ENCODE measurements around the gene MNAT1.
"Not testable (repeated sequence)": the region's sequence is repeated elsewhere in the genome, so short reads cannot be mapped to it uniquely, and the experiment has no call there.

Gene MNAT1

DNA sequence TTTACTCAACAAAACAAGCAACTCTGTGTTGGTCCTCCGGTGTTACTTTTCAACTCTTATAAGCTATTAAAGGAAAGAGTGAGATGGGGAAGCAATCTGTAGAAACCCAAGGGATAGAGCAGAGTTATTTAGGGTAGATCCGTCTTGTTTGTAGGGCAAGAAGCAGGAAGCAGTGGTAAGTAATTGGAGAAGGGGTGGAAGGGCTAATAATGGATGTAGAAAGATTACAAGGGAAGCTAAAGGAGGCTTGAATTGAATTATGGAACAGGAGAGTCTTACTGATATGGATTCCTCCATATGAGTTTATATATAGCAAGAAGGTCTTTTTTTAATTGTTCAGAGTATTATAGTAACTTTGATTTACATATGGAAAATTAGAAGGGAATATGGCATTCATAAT, 72.7 kb downstream of the MNAT1 start:
- DNase-seq: no peak

DNA sequence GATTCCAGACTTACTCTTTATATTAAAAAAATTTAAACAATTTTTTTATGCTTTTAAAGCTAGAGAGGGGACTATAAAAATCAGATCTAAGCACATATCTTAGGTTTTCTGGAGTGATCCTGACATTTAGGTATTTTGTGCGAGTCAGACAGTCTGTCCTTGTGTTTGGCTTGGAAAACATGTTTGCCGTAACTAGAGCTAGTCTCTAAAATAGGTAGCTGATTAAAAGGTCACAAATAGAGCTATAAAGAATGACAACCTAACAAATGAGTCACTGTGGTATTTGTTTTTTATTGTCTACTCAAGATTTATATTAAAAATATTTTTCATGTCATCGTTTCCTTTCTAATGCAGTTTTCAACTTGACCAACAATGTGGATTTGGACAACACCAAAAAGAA, 73.4 kb downstream of the MNAT1 start:
- DNase-seq: no peak

DNA sequence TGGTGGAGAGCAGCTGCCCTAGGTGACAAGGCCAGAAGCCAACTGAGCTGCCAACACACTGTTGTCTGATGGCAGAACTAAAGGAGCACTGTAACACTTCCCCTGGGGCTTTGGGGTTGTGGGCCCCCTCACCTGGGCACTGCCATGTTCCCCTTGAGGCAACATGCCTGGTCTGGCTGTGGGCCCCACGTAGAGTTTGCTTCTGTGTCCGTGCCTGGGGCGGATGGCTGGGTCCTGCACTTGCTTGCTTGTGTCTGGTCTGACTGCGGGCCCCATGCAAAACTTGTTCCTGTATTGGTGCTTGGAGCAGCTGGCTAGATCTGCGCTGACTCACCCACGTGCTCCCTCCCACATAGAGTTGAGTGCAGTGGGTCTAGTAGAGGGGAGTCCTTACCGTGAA, 78.4 kb downstream of the MNAT1 start:
- no peak for DNase-seq

DNA sequence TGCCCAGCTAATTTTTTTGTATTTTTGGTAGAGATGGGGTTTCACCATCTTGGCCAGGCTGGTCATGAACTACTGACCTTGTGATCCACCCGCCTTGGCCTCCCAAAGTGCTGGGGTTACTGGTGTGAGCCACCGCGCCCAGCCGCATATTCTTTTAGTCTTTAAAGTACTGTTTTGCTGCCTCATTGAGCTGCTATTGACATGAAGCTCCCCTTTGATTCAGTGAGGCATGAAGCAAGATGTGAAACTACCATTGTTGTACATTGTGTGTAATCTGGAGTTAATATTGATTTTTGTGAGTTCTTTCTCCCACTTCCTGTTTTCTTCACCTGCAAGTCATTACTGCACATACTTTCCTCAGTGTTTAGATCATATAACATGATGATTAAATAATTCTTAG, 80.8 kb downstream of the MNAT1 start:
- no peak for DNase-seq

DNA sequence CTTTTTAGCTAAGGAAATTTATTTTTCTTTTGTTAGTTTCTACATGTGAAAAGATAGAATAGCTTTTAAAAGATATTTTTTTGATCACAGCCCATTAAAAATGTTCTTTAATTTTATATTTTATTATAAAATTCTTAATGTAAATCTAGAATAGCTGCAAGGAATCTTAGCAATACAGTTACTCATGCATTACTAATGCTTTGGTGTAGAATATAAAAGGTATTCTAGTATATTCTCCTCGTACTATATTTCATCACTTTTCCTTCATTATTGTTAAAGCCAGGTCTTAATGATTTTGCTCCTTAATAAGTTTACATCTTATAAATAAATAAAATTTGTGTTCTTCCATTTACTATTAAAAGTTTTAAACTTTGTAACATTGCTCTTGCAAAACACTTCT, 82.6 kb downstream of the MNAT1 start:
- no peak for DNase-seq

DNA sequence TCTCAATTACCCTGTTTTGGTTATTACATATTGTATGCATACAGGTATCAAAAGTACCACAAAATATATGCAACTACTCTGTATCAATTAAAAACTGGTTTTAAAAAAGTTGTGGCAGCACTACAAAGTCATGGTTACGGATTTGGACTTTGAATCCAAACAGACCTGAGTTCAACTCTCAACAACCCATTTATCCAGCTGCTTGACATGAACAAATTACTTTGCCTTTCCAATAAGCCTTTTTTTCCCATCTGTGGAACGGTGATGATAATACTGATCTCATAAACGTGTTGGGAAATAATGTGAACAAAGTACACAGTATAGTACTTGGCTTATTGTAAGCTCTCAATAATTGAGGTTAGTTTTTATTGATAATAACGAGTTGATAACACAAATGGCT, 85.0 kb downstream of the MNAT1 start:
- no peak for DNase-seq

DNA sequence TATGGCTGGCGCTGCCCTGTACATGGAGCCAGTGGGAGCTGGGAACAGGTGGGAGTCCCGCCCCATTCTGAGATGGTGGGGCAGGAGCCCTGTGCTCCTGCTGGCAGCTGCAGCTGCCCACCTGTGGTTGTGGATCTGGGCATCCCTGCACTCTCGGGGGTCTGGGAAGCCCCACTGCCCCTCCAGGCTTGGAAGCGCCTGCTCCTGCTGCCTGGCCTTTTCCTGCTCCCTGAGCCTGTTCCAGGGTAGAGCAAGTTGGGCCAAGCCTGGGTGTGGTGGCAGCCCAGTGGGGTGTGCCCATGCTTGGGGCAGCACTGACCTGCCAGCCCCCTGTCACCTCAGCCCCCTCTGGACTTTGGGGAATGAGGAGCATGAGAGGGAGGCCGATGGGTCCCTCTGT, 104.0 kb downstream of the MNAT1 start:
- no peak for DNase-seq

DNA sequence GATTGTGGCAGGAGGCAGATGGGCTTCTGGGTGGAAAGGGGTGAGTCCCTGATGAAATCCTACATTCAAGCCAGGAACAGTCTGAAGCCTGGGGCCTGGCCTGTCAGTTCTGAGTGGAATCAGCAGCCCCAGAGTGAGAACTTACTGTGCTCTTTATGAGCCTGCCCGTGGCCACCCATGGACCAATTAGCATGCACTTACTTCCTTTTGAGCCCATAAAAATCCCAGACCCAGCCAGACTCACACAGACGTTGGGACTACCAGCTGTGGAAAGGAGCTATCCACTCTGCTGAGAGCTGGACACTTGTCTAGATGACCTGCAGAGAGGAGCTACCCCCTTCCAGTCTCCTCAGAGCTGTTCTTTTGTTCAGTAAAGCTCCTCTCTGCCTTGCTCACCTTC, 104.5 kb downstream of the MNAT1 start:
- DNase-seq: no peak

DNA sequence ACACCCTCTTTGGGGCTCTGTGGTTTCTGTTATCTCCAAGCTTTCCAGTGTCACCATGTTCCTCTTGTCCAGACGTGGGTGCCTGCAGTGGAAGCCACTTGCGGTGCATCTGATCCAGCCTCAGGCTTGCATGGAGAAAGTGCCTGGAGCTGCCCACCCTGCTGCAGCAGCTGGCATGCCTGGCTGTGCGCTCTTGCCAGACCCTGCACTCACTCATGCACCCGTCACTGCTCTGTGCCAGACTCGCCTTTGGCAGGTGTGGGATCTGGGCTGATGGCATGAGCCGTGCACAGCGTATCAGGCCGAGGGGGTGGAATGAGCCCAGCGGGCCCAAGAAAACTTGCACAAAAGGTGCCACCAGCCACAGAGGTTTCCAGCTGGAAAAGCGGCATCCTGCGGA, 105.1 kb downstream of the MNAT1 start:
- no peak for DNase-seq

DNA sequence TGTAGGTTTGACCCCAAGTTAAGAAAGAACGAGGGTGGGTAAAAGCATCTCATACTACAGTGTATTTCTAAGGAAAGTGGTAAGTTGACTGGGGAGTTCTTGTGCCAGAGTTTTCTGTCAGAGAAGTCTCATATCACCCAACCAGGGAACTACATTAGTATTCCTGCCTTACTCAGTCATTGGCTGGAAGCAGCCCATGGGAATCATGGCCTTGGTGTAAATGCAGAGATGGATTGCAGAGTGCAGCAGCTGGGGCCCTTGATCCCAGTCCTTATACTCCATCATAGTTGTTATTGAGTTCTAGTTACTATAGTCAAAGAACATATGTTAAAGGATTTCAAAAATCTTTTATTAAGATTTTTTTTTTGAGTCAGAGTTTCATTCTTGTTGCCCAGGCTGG, 105.8 kb downstream of the MNAT1 start:
- no peak for DNase-seq

DNA sequence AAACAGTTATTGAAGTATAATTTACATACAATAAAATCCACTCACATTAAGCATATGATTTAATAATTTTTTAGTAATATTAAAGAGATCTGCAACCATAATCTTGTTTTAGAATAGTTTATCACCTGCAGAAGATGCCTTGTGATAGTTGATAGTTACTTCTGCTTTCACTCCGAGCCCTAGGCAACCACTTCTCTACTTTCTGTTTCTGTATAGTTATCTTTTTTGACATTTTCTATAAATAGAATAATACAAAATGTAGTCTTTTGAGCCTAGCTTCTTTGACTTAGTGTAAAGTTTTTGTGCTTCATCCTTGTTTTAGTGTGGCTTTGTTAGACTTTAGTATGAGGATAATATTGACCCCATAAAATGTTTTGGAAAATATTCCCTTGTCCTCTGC, 111.0 kb downstream of the MNAT1 start:
- DNase-seq: no peak

DNA sequence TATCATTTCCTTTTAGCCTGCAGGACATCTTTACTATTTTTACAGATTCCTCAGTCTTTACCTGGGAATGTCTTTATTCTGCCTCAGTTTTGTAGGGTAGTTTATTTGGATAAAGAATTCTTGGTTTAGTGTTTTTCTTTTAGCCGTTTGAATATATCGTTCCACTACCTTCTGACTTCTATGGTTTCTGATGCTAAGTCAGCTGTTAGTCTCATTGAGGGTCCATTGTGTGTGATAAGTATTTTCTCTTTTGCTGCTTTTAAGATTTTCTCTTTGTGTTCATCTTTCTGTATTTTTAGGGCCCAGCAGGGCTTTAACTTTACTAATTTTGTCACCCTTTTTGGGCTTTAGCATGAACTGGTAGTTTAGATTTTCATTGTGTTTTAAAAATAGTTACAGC, 113.5 kb downstream of the MNAT1 start:
- no peak for DNase-seq

DNA sequence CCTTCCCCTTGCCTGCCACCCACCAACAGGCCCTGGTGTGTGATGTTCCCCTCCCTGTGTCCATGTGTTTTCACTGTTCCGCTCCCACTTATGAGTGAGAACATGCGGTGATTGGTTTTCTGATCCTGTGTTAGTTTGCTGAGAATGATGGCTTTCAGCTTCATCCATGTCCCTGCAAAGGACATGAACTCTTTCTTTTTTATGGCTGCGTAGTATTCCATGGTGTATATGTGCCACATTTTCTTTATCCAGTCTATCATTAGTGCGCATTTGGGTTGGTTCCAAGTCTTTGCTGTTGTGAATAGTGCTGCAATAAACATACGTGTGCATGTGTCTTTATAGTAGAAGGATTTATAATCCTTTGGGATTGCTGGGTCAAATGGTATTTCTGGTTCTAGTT, 117.1 kb downstream of the MNAT1 start:
- not testable (repeated sequence) for DNase-seq

DNA sequence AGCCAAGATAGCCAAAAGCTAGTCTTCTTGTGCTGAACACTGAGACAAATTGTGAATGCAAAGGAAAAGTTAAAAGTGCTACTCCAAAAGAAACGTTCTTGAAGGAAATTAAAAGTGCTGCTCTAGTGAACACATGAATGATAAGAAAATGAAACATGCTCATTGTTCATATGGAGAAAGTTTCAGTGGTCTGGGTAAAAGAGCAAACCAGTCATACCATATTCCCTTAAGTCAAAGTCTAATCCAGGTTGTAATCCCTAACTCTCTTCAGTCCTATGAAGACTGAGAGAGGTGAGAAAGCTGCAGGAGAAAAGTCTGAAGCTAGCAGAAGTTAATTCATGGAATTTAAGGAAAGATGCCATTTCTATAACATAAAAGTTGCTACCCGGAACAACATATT, 121.5 kb downstream of the MNAT1 start:
- no peak for DNase-seq

DNA sequence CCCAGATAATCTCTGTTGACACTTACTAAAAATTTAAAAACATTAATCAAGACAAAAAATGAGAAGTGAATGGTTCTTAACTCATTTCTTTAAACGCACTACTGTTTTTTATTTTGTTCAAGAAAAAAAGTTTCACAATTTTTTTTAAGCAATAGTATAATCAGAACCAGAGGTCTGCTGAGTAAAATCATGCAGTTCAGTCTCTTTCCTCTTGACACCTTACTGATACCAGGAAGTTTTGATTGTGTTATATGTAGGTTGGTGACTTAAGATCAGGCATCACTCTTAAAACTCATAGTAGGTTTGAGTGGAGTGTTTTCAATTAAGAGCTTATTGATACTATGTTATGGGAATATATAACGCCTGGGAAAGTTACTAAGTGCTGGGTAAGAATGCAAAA, 125.0 kb downstream of the MNAT1 start:
- no peak for DNase-seq

DNA sequence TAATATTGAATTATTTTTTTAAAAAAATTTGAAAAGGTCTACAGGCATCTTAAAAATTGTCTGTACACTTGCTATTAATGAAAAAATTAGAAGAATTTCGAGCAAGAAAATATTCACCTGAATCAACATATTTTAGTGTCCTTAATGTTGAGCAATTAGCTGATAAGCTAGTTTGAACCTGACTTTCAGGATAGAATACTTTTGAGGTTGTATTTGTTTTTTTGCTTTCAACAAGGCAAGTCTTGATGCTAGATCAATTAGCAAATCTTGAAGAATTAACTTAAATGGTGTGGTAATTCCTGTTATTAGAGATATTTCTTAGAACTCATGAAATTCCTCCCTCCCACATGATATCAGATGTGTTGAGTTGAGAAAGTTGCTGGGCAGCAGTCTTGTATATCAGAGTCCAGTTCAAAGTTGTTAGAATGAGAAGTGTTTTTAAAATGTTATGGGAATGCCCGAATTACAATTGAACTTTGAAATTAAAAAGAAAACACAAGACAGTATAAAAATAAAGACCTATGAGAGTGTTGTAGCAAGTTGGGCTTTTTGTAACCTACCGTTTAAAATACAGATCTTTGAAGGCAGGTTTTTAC, 127.1 kb downstream of the MNAT1 start:
- DNase-seq: no peak

DNA sequence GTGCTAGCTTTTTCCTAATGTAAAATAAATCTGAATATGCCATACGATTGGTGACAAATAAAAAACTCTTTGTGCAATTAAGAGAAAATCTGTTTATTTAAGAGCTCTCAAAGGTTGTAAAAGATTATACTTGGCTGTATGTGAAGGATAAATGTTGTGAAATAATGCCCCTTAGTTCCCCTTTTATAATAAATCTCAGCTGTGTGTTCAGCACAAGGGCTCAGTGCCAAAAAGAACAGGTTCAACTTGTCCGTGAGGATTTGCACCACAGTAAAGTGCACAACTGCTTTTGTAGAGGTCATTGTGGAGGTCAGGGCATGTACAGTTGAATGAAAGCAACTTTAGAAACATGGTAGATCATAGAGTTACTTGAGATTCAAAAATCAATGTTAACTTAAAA, 127.7 kb downstream of the MNAT1 start:
- no peak for DNase-seq

DNA sequence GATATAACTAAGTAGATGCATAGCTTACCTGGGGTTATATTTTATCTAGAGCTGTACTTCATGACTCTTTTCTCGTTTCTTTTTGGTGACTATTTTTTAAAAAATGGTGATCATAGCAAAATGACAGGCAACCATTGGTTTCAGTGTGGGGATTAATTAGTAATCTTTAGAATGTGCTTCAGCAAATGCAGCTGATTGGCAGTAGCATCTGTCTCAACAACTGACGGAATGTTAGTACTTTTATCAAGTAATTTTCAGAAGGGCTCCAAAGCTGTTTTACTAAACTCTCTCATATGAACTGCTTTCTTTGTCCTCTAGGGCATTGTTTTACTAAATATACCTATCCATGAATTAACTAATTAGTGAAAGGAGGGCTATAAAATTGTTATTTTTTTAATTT, 128.7 kb downstream of the MNAT1 start:
- no peak for DNase-seq

DNA sequence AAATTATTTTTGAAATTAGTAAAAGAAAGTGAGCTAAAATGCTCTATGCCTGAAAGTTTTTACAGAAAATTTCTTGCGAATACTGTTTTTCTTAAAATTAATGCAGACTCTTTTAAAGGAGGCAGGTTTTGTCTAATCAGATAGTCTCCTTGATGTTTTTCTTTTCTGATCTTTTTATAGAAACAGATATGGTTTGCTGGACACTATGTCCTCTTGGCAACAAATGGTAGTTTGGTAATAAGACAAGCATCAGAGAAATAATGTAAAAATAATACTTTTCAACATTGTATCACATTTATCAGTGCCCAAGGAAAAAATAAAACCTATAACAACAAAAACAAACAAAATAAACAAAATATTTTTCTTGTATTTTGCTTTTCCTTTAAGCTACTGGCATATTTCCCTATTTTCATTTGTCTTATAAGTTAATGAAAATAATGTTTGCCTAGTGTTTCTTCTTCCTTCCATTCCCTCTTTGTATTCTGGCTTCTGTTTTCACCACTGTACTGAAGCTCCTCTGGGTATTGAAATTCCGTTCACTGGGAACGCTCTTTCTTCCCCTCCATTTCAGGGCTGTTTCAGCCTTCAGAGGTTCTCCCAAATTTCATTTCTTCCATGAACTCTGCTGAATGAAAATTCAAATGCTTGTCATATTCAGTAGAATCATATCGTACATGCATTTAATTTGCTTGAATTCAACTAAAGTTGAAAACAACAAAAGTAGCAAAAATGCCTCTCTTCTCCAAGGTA, 131.0 kb downstream of the MNAT1 start:
- DNase-seq: no peak

DNA sequence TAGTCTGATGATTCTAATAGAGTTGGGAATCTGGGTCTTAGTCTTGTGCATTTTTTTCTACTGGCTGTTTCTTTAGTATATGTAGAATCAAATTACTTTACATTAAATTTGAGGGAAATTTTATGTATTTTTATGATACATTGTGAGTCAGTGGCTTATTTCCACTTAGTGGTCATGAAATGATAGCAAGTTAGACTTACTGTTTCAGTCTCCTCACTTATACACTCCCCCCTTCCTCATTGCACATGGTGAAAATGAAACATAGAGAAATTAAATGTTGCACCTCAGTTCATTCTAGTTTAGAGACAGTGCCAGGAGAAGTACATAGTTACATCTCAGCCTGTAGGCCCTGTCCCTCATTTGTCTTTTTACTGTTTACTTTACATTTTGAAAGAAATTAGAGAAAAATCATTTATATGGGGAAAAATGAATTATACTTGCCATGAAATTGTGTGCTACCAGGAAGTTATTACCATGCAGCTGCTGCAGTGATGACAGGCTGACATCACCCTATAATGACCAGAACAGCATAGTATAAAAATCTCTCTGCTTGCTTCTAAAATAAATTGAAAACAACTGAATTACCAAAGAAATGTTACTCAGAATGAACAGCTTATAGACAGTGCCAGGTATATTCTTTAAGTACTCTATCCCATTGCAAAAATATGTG, 133.1 kb downstream of the MNAT1 start:
- DNase-seq: no peak

DNA sequence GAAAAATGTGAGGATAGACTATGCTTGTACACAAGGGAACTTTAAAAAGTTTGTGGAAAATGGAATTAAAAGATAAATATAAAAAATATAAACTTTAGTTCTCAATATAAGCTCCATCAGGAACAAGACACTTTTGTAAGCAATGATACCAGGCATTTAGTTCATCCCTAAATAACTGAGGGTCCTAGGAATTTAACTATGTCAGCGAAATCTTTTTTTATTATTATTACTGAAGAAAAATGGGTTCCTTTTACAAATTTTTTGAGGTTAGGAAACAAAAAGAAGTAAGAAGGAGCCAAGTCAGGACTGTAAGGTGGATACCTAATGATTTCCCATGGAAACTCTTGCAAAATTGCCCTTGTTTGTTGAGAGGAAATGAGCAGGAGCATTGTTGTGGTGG, 143.6 kb downstream of the MNAT1 start:
- DNase-seq: no peak

DNA sequence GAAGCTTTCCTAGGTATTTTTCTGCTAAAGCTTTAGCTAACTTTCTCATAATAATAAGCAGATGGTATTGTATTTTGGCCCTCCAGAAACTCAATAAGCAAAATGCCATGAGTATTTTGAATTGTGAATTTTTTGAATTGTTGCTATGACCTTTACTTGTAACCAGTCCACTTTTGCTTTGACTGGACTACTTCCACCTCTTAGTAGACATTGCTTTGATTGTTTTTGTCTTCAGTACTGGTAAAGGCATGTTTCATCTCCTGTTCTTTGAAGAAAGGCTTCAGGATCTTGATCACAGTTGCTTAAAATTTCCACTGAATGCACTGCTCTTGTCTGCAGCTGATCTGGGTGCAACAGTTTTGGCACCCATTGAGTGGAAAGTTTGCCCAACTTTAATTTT, 144.0 kb downstream of the MNAT1 start:
- no peak for DNase-seq

DNA sequence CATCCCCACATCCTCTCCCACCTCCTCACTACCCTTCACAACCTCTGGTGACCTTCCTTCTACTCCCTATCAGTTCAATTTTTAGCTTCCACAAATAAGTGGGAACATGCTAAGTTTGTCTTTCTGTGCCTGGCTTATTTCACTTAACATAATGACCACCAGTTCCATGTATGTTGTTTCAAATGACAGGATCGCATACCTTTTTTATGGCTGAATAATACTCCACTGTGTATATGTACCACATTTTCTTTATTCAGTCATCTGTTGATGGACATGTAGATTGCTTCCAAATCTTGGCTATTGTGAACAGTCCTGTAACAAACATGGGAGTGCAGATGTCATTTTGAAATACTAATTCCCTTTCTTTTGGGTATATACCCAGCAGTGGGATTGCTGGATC, 147.7 kb downstream of the MNAT1 start:
- DNase-seq: no peak

DNA sequence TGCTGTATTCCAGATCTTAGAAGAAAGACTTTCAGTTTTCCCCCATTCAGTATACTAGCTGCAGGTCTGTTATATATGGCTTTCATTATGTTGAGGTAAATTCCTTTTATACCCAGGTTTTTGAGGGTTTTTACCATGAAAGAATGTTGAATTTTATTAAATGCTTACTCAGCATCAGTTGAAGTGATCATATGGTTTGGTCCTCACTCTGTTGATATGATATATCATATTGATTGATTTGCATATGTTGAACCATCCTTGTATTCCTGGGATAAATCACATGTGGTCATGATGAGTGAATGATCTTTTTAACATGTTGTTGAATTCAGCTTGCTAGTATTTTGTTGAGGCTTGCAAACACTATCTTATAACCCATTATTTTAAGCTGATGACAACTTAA, 149.6 kb downstream of the MNAT1 start:
- DNase-seq: no peak

DNA sequence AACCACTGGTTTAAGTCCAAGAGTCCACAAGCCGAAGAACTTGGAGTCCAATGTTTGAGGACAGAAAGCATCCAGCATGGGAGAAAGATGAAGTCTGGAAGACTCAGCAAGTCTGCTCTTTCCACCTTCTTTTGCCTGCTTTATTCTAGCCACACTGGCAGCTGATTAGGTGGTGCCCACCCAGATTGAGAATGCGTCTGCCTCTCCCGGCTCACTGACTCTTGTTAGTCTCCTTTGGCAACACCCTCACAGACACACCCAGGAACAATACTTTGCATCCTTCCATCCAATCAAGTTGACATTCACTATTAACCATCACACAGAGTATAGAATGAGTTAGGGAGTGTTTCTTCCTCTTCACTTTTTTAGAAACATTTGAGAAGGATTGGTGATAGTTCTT, 156.1 kb downstream of the MNAT1 start:
- DNase-seq: not testable (repeated sequence)

All from activated CD4-positive, alpha-beta T cell treated with anti-CD3 and anti-CD28 coated beads, Interleukin-2, amount 50 U/mL, for 1 hour (primary cell).